NK-92 treated with Interleukin-12 subunit alpha and Interleukin-12 subunit beta, amount 100 ng/mL, for 24 hours (cell line): ENCODE measurements around the gene ADRA2A.

Source experiments
- DNase-seq: peaks from one replicate; lab custom pipeline; 2025; lab: John Stamatoyannopoulos, UW

The ADRA2A gene

DNA sequence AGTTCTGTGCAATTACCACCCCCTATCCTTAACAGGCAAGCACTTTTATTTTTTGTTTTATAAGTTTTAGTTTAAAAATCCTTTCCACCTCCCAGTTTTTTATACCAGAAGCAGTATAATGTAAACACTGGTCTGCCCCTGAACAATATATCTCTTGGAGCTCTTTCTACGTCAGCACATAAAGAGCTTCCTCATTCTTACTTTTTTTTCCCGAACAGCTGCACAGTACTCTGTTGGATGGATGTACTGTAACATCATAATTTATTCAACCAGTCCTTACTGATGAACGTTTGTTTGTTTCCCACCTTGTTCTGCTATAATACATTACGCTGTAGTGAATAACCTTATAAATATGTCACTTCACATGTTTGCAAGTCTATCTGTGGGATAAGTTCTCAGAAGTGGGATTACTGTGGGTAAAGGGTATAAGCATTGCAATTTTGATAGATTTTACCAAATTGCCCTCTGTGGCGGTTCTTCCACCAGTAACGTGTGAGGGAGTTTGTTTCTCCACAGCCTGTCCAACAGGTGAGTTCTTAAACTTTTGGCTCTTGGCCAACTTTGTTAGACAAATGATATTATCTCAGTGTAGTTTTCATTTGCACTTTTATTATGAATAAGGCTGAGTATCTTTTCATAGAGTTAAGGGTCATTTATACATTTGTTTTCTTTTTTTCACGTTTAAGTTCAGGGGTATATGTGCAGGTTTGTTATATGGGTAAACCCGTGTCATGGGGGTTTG, 32.8 kb downstream of the ADRA2A start:
- no peak for DNase-seq

DNA sequence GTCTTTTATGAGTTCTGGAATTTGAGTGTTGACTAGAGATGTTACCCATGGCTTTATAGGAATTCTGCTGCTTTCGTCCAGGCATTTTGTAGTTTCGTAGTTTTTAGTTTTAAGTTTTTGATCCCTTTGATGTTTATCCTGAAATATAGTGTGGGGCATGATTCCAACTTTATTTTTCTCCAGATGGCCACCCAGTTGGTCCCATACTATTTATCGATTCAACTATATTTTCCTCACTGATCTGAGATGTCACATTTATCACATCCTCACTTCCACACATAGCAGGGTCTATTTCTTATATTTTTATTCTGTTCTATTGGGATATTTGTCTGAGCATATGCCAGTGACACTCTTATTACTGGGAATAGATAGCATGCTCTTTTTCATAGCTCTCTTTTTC, 33.9 kb downstream of the ADRA2A start:
- no peak for DNase-seq

DNA sequence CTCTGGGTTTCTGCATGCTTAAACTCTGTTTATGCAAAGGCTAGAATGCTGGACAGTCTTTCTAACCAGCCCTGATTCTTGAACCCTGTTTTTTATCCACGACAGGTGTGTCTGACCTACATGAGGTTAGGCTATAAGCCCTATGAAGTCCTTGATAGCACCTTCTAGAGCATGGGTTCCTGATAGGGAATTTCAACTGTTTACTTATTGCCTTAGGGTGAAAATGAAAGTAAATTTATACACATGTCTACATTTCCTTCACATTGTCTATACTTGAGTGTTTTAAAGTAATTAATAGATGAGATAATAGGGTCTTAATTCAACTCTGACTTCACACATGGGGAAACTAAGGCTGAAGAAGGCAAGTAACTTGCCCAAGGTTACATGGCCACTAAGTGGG, 35.5 kb downstream of the ADRA2A start:
- no peak for DNase-seq

DNA sequence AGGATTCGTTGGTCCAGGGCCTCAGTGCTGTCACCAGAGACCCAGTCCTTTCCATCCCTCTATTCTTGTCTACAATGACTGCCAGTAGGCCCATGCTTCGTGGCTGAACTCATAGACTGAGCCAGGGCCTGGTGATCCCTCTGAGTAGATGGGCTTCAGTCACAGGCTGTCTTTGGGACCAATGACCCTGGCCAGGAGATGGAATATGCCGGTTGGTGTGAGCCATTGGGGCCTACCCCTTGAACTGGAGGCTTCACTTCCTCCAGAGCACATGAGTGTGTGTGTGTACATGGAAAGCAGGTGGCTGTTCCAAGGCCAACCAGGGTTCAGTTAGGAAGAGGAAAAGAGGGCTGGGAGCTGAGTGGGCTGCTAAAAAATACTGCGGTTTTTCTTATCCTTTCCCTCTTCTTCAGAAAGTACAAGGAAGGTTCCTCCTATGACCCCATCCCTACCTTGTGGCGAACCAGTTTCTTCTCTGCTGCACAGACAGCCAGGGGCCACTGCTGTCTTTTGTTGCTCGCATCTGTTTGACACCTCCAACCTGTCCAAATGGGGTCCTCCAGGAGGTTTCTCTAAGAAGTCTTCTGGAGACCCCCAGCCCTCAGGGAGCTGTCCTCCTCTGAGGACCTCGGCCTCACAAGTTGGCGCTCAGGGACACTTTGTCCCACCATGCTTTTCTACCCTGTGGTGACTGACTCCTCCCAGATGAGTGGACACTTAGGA, 36.6 kb downstream of the ADRA2A start:
- no peak for DNase-seq

DNA sequence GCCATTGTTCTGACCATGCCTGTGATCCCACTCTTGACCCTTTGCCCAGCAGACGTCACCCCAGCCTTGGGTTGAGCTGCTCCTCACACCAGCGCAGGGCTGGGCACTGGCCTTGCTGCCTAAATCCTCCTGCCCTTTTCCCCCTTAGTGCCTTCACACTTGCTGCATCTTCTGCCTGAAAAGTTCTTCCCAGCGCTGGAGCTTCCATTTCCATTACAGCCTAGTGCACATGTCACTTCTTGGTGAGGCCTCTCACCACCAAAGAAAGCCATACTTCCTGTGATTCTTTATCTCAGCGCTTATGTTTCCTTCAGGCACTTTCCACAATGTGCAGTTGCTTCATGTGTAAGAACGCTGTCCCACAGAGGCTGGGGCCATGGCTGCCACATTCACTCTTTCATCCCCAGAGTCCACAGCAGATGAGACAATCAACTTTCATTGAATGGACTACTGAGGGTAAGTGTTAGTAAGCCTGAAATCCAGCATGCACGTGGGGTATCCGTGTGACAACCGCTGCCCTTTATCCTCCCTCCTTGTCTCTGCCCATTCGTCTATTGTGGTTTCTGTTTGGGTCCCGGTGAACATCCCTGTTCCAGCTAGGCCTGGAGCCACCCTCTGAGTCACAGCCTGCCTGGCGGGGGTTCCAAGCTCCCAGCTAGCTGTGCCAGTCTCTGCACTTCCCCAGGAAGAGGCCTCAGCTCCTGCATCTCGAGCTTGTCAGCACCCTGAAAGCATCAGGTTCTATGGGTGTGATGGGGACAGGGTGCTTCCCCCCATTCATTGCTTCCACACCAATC, 37.3 kb downstream of the ADRA2A start:
- no peak for DNase-seq

DNA sequence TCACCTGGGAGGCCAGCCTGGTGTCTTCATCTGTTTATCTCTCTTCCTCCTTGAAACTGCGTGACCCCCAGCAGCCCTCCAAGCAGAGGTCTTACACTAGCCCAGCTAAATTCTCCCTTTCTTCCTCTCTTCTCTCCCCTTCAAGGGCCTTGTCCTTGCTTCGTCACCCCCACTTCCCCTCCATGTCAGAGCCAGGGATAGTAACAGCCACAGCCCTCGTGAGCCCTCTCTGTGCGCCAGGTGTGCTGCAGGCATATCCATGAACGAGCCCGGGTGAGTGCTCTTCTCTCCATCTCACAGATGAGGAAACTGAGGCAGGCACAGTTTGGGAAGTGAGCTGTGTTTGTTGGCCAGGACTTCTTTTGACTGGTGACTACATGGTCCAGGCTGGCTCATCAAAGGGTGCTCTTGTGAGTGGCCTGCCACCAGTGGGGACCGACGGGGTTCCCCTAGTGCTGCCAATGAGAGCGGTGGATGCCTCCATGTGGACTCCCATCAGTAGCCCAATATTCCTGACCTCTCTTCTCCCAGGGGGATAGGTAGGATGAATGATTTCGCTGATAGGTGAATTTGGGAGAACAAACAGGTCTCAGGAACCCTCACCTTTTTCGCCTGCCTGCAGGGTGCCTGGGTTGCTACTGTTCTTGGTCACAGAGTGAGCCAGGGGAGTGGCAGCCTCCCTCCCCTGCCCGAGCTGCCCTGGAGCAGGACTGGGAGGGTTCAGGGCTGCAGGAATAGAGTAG, 38.1 kb downstream of the ADRA2A start:
- DNase-seq, result no peak

DNA sequence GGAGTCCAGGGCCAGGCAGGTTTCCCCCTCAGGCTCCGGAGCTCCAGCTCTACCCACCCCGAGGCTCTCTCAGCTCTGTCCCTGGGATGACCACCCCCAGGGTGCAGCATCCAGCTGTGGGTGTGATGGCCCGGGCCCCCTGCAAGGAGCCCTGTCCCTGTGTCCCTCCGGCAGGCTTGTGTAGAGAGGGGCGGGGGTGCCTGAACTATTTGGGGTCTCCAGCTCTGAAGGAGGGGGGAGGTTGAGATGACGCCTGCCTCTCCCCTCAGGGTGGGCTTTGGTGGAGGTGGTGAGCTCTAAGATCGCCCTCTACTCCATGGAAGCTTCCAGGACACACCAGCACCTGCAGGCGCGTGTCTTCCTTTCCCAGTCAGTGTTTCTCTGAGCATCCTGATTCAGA, 39.4 kb downstream of the ADRA2A start:
- DNase-seq, result no peak

DNA sequence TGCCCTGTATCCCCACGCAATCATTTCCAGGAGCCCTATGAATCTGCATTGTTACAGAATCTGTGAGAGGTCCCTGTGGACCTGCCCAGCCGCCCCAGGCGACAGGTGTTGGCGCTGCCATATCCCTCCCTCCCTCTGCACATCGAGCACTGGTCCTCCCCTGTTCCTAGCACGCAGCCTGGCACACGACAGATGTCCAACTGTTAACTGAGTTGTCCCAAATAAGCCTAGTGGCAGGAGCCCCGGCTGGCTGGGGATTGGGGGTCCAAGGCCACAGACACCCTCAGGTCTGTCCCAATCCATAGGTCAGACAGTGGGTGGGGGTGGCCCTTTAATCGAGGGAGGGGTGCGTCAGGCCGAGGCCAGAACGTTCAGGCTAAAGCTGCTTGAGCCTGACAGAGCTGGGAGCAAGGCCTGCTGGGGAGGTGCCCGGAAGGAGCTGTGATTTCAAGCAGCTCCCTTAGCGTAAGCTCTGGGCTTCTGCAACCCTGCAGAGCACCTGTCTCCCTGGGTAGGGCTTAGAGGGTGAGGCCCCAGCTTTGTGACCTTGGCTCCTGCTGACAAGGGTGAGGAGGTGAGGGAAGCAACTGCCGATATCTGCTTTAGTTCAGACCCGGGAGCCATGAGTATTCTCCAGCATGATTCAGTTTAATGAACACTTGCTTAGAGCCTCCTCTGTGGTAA, 40.1 kb downstream of the ADRA2A start:
- no peak for DNase-seq

DNA sequence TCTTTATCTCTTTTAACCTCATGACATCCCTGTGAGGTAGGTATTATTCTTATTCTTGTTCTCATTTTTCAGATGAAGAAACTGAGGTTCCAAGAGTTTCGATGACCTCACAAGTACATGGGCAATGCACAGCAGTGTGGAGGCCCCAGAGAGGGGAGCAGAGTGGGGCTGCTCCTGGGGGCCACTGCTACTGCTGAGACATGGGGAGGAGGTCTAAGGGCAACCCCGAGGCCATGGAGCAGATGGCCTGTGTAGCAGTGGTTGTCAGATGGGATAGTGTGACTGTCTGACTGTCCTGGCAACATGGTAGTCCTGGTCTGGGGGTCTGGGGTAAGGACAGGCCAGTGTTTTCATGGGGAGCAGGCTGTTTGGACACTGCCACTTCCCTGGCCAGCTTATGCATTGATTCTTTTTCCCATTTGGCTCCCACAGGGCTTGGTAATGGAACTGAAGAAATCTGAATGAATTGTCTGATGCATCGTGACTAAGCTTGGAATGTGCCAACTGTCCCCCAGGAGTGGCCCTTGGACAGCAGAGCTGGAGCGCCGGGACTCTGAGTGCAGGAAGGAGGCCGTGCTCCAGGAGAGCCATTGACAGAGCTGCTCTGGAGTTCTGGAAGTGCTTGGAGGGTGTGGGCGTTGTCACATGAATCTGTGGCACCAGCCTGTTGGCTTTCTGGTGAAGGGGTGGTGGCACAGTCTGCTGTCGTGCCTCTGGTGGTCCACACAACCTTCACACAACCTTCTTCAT, 40.9 kb downstream of the ADRA2A start:
- no peak for DNase-seq

DNA sequence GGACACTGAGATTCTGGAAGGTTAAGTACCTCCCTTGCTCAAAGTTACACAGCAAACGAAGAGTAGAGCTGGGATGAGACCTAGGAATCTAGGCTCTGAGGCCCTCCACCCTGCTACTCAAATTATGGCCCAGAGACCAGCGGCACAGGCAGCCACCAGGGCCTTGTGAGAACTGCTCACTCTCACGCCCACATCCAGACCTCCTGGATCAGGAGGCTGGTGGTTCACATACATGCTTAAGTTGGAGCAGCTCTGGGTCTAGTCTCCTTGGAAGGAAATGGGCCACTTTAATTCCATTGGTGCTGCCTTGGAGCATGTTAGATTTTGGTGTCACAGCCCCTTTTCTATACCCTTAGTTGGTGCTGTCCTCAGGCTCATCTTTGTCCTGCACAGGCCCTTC, 41.9 kb downstream of the ADRA2A start:
- no peak for DNase-seq

DNA sequence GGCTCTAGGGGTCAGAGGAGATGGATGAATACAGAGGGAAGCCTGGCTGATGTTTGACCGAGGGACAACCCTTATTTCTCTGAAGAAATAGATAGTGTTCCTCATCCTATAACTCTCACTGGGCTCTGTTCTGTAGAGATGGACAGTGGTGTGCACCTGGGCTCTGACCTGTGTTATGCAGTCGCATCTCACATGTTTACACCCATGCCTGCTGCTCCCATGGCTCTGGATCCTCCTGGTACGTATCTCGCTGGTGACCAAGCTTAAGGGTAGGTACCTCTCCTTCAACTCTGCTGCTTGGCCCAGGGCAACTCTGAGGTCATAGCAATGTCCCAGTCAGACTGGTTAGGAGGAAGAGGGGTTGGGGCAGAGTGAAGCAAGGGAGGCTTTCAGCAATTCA, 42.8 kb downstream of the ADRA2A start:
- no peak for DNase-seq

DNA sequence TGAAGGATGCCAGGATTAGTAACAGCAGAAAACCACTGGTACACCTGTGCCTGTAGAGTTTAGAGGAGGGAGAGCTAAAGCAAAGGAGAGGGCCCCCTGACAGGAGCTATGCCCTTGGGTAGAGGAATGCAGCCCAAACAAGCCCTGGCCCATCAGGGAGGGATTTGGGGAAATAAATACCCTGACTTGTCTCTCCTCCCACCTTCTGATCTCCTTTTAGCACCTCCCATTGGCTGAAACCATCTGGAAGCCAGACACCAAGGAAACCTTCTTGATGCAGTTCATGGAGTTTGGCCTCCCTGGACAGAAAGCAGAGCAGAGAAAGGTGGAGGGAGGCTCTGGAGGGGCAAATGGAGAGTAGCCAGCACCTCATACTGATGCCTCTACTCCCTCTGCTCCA, 45.3 kb downstream of the ADRA2A start:
- DNase-seq, result no peak

DNA sequence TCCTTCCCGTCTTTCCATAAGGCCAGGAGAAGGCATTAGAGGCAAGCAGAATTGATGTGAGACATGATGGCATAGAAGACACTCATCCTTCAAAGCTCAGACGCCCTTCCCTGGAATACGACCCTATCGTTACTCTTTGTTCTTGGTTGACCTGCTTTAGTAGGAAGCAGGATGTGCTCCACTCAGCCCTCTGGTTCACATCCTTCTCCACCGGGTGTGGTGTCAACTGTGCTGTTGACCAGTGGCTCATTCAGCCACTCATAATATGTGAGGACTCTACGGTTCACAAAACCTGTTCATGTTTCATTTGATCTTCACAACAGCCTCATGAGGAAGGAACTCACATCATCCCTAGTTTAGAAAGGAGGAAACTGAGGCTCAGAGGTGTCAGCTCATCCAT, 47.1 kb downstream of the ADRA2A start:
- no peak for DNase-seq

DNA sequence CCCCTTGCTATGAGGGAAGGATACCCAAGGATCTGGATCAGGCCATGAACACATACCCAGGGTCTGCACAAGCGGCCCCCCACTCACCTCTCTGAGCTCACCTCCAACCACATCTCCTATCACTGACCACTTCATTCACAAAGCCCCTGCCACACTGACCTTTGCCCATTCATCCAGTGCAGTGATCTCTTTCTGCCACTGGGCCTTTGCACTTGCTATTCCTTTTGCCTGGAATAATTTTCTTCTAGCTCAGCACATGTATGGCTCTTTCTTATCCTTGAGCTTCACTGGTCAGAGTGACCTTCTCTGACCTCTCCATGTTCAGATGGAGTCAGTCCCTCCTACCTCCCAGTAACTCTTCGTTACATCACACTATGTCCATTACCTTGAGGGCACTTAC, 48.3 kb downstream of the ADRA2A start:
- no peak for DNase-seq

DNA sequence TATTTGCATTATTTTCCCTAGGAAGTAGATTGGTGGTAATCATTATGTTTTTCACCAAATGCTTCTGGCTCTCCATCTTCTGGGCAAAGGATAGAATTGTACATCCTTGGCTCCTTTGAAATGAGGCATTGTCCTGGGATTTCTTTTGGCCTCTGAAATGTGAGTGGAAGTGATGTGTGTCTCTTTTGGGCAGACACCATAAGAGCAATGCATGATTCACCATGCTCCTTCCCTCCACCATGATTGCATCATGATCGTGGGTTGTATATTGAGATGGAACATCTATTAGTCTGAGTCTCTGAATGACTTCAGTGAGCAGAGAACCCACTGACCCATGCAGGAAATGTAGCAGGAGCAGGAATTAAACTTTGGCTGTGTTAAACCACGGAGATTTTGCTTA, 49.2 kb downstream of the ADRA2A start:
- DNase-seq, result no peak

DNA sequence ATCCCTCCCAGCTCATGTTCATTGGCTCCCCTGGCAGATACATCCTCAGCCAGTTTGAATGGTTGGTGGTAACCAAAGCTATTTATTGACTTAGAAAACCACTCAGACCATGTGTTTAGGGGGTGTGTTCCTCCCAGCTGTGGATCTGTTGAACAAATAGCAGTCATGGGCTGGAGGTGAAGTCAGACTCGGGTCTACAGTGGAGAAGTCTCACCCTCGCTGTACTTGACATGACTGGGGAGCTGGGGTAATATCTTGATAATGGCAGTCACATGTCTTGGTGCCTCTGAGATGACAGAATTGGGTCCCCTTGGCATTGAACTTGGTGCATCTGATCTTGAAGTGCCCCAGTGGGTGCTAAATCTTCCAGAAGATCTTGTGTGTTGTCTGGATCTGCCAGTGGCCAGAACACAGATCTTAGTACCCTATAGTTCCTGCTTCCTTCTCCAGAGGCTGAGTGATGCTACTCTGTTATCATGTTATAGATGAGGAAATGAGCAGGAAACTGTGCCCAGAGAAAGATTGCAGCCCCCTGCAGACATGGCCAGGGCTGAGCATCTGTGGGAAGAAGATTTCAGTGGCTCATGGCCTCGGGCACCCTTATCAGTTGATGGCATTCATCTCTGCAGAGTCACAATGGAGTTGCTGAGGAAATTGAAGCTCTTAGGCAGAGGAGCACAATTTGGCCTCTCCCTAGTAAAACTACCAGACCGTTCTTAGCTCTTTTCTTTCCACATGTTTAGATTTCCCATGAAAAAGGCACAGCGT, 50.4 kb downstream of the ADRA2A start:
- no peak for DNase-seq

DNA sequence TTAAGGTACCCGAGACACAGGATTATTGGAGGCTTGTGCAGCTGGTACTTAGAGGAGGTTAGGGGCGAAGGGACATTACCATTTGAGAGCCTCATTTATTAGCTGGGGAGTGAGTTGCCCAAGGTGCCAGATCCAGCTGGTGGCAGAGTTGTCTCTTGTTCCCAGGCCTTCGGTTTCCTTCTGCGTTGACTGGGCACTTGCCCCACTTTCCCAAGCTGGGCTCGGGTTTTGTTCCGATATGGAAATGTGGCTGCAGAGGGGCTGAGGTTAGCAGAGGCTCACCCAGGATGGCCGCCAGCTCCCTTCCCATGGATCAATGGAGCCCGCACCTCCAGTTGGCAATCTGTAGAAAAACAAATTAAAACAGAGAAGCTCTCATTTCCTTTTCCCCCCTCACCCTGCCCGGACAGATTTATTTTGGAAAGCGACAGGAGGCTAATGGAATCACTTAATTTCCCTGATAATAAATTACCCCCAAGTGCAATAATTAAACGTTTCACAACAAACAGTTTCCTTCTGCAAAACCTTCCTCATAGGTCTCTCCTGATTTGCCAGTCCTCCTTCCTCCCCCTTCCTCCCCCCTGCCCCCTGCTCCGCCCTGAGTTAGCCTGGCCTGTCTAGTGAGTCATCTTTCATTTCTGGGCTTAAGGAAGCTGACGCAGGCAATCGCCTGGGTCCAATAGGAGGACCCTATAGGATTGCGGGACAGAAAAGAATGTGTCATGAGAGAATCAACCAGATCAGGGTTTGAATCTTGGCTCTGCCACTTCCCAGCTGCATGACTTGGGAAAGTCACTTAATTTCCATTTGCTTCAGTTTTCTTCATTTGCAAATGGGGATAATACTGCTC, 51.7 kb downstream of the ADRA2A start:
- no peak for DNase-seq

DNA sequence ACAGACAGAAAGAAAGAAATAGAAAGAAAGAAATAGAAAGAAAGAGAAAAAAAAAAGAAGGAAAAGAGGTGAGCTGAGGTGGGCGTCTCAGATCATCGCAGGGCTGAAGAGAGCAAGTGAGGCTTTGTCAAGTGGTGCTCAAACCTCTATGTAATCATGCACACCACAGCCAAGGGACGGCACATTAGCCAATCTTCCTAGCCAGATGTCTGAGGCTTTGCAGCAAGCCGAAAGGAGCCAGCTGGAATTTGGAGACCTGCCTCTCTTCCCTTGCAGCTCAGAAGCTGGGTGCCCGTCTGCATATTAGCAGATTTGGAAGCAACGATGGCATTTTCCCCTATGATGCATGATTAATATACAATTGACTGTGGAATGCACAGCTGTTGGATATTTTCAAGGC, 52.5 kb downstream of the ADRA2A start:
- no peak for DNase-seq

DNA sequence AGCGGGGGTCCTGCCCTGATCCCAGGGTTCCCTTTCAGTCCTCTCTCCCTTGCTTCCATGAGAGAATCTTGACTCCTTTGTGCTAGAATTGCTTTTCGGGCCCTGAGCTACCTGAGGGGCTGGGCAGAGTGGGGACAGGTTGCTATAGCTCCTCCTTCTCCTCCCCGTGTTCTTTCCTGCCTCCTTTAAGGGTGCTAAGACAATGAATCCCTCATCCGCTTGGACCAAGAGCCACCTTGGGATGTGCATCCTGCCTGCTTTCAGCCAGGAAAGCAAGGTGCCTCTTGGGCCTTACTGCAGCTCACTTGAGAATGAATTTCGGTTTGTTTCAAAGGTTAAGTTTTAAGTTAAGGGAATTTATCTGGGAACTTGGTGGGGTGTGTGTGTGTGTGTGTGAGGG, 53.6 kb downstream of the ADRA2A start:
- DNase-seq, result no peak
